Measurements from ENCODE around the gene PRMT2.
"Not testable (repeated sequence)": the region's sequence is repeated elsewhere in the genome, so short reads cannot be mapped to it uniquely, and the experiment has no call there.

Gene PRMT2

DNA sequence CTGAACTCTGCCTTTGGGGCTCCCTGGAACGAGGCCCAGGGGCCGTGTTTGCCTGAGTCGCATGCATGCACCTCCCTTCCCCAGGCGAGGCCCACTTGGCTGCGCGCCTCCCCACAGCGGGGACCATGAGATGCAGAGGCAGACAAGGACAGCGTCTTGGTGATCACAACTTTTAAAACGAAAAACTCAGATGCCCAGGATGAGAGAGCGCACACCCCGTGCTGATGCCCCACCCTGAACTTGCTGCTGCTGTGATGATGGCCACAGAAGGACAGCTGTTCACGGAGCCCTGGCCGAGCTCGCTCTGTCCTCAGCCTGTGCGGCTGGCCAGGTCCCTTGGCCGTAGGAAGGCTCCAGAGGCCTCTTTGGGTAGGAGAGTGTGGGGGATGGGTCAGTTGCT lies 11.4 kb upstream of the PRMT2 start:
- no peak overlapping the region for H3K4me3 ChIP-seq (ENCODE audit: low read depth, low read length)
- TF ChIP-seq, protein P1, sequence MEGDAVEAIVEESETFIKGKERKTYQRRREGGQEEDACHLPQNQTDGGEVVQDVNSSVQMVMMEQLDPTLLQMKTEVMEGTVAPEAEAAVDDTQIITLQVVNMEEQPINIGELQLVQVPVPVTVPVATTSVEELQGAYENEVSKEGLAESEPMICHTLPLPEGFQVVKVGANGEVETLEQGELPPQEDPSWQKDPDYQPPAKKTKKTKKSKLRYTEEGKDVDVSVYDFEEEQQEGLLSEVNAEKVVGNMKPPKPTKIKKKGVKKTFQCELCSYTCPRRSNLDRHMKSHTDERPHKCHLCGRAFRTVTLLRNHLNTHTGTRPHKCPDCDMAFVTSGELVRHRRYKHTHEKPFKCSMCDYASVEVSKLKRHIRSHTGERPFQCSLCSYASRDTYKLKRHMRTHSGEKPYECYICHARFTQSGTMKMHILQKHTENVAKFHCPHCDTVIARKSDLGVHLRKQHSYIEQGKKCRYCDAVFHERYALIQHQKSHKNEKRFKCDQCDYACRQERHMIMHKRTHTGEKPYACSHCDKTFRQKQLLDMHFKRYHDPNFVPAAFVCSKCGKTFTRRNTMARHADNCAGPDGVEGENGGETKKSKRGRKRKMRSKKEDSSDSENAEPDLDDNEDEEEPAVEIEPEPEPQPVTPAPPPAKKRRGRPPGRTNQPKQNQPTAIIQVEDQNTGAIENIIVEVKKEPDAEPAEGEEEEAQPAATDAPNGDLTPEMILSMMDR (IDR thresholded peaks at IDR 0.05; ENCODE audit: control insufficient read depth, extremely low read depth, insufficient read depth), result no peak
- no peak for DNase-seq (ENCODE audit: low read depth)

DNA sequence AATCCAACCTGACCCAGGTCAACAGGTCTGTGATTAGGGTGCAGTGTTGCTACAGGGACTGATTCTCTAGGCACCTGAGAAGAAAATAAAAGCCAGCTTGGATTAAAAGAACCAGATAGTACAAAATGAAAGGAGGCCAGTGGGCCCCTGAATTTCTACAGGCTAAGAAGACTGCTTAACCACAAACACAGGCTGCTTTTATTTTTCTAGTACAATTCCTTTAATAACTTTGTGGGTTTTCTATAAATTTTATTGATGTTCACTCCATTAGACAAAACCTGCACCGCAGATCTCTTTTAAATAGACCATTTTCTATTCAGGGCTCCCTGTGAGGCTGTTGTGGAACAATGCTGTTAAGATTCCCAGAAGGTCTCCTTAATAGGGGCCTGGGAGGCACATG lies 9.7 kb upstream of the PRMT2 start:
- no peak for DNase-seq (ENCODE audit: low read depth)
- no peak overlapping the region for H3K4me3 ChIP-seq (ENCODE audit: low read depth, low read length)
- TF ChIP-seq, protein P1 (IDR thresholded peaks at IDR 0.05; ENCODE audit: control insufficient read depth, extremely low read depth, insufficient read depth), result no peak

DNA sequence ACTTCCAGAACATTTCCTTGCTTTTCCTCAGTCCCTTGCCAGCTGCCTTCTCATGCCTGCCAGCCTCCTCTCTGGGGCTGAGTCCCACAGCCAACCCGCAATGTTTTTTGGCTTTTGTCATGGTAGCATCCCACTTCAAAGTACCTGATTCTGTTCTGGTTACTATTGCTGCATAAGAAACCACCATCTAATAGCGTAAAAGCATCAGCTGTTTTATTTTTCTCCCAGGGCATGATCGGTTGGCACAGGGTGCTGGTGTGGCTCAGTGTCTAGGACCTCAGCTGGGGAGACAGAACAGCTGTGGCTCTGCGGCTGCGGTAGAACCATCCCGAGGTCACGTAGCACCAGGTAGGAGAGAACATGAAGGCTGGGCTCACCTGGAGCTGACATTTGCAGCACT lies 8.9 kb upstream of the PRMT2 start:
- no peak for DNase-seq (ENCODE audit: low read depth)
- H3K4me3 ChIP-seq (ENCODE audit: low read depth, low read length), result no peak overlapping the region
- TF ChIP-seq, protein P1 (IDR thresholded peaks at IDR 0.05; ENCODE audit: control insufficient read depth, extremely low read depth, insufficient read depth), result no peak

DNA sequence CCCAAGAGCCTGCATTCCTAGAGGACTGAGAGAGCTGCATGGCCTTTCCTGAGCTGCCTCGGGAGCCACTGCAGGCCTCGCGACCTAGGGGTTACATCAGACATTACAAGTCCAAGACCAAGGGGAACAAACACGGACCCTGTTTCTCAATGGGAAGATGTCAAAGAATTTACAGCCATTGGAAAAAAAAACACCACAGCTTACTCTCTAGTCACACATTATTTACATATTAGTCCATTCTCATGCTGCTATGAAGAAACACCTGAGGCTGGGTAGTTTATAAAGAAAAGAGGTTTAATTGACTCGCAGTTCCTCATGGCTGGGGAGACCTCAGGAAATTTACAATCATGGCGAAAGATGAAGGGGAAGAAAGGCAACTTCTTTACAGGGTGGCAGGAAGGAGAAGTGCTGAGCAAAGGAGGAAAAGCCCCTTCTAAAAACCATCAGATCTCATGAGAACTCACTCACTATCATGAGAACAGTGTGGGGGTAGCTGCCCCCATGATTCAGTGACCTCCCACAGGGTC lies 8.4 kb upstream of the PRMT2 start:
- DNase-seq (ENCODE audit: low read depth), result no peak
- TF ChIP-seq, protein P1 (IDR thresholded peaks at IDR 0.05; ENCODE audit: control insufficient read depth, extremely low read depth, insufficient read depth), result no peak
- H3K4me3 ChIP-seq (ENCODE audit: low read depth, low read length), result no peak overlapping the region

DNA sequence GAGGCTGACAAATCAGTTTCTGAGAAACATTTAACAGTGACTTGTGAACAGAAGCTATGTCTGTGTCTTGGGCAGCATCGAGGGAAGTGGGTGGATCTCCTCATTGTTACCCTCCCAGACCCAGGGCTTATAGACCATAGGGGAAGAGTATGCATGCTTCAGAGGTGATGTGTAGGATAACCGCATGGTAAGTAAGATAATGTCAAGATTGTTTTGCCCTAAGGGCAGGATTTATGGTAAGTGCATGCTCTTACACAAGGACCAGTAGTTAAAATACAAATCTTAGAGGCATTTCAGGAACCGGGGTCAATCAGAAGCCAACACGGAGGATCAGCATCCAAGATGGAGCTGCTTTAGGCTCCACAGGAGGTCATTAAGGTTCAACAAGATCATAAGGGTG lies 7.7 kb upstream of the PRMT2 start:
- TF ChIP-seq, protein P1 (IDR thresholded peaks at IDR 0.05; ENCODE audit: control insufficient read depth, extremely low read depth, insufficient read depth), result no peak
- no peak overlapping the region for H3K4me3 ChIP-seq (ENCODE audit: low read depth, low read length)
- DNase-seq (ENCODE audit: low read depth), result no peak

DNA sequence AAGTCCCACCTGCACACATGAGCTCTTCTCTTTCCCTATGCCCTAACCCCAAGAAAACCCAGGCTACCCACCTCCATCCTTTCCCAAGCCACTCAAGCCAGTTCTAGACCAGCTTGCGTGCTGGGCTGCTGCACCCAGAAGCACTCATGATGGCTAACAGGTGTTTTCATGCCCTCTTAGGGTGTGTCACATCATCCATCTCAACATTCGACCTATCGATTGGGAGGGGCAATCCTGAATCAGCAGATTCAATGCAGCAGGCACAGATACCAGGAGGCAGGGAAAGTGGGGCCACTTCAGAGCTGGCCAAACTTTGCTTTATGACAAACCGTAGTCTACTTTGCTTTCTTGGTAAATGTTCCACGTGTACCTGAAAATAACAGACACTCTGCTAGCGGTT lies 6.6 kb upstream of the PRMT2 start:
- no peak overlapping the region for H3K4me3 ChIP-seq (ENCODE audit: low read depth, low read length)
- TF ChIP-seq, protein P1 (IDR thresholded peaks at IDR 0.05; ENCODE audit: control insufficient read depth, extremely low read depth, insufficient read depth), result no peak
- no peak for DNase-seq (ENCODE audit: low read depth)

DNA sequence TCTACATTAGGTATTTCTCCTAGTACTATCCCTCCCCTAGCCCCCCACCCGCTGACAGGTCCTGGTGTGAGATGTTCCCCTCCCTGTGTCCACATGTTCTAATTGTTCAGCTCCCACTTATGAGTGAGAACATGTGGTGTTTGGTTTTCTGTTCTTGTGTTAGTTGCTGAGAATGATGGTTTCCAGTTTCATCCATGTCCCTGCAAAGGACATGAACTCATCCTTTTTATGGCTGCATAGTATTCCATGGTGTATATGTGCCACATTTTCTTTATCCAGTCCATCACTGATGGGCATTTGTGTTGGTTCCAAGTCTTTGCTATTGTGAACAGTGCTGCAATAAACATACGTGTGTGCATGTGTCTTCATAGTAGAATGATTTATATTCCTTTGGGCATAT lies 4.6 kb upstream of the PRMT2 start:
- H3K4me3 ChIP-seq (ENCODE audit: low read depth, low read length); DNase-seq (ENCODE audit: low read depth): not testable (repeated sequence)

Measured in LNCaP clone FGC (cell line).